Kidney tubule cell (primary cell): ENCODE data around the gene SPPL3.
"Not testable (repeated sequence)": the region's sequence is repeated elsewhere in the genome, so short reads cannot be mapped to it uniquely, and the experiment has no call there.

Experiments used
- DNase-seq: peaks from one replicate; pipeline ENCODE4 v3.0.0-alpha.2; 2018; ENCODE audit warnings: low spot score

Gene SPPL3

GRCh38 chr12:120744922-120745493 lies 159.2 kb downstream of the SPPL3 start:
- DNase-seq = no peak

GRCh38 chr12:120741476-120742421 lies 162.4 kb downstream of the SPPL3 start:
- no peak for DNase-seq

- no peak for DNase-seq
Observed at GRCh38 chr12:120740871-120741270, 163.3 kb downstream of the SPPL3 start.

GRCh38 chr12:120739821-120740613 lies 164.1 kb downstream of the SPPL3 start:
- DNase-seq = no peak

GRCh38 chr12:120739031-120739762 lies 165.0 kb downstream of the SPPL3 start:
- no peak for DNase-seq

- no peak for DNase-seq
Observed at GRCh38 chr12:120738252-120739030, 165.7 kb downstream of the SPPL3 start.

- DNase-seq = no peak
Observed at GRCh38 chr12:120737557-120738251, 166.5 kb downstream of the SPPL3 start.

- DNase-seq = no peak
Observed at GRCh38 chr12:120736404-120737331, 167.5 kb downstream of the SPPL3 start.

GRCh38 chr12:120735181-120735580 lies 169.0 kb downstream of the SPPL3 start:
- no peak for DNase-seq

- no peak for DNase-seq
Observed at GRCh38 chr12:120734210-120734609, 169.9 kb downstream of the SPPL3 start.

GRCh38 chr12:120733574-120733973 lies 170.6 kb downstream of the SPPL3 start:
- DNase-seq = no peak

- DNase-seq = not testable (repeated sequence)
Observed at GRCh38 chr12:120732198-120732597, 172.0 kb downstream of the SPPL3 start.

GRCh38 chr12:120726961-120727360 lies 177.2 kb downstream of the SPPL3 start:
- no peak for DNase-seq

GRCh38 chr12:120726510-120726793 lies 177.7 kb downstream of the SPPL3 start:
- no peak for DNase-seq

GRCh38 chr12:120725659-120726509 lies 178.3 kb downstream of the SPPL3 start, which contains the start of gene ACADS:
ACADS (plus strand) TSS chr12:120725826; CDS start chr12:120725886, 60 bp downstream.
- DNase-seq = peak; percentile 89

GRCh38 chr12:120725151-120725658 lies 179.0 kb downstream of the SPPL3 start:
- DNase-seq = no peak

GRCh38 chr12:120724720-120725119 lies 179.4 kb downstream of the SPPL3 start:
- DNase-seq = no peak

GRCh38 chr12:120722784-120723183 lies 181.4 kb downstream of the SPPL3 start:
- DNase-seq = no peak
